GM12878 (cell line): Measurements from ENCODE around the gene ZBTB38. TPM values are rescaled to one million over a fixed set of nuclear protein-coding genes. Genes with fewer than 3 reads are reported as not detected.

Experiments
- ATAC-seq: fragments of 200-7000 bp; cut with Tn5 transposase; 3 replicates; pipeline ENCODE4 v1.9.1; 2020; ENCODE audit warnings: mild to moderate bottlenecking, moderate library complexity
- BruUV-seq: library from RNA; stranded (reverse); fragments of 400-500 nt; replicated peaks from 2 replicates; lab custom pipeline; 2021; lab: Mats Ljungman, UMichigan
- CTCF ChIA-PET: fragments of 300-600 bp; sonication (Branson Sonifier 250); formaldehyde crosslinking; extraction: SDS; loops from one replicate; lab custom pipeline; 2021; ENCODE audit warnings: inconsistent platforms; lab: Yijun Ruan, JAX
- POLR2A ChIA-PET: fragments of 350-600 bp; formaldehyde crosslinking; extraction: SDS; loops from one replicate; lab custom pipeline; 2021; ENCODE audit warnings: inconsistent platforms; lab: Charles Lee
- RAD21 ChIA-PET: fragments of 300-600 bp; sonication (Branson Sonifier 250); formaldehyde crosslinking; loops from one replicate; lab custom pipeline; 2023; ENCODE audit warnings: antibody characterized with exemption; ENCODE audit not compliant: unreplicated experiment; lab: Charles Lee
- SMC1A ChIA-PET: fragments of 300-600 bp; sonication (Branson Sonifier 250); formaldehyde crosslinking; loops from one replicate; lab custom pipeline; 2023; ENCODE audit not compliant: unreplicated experiment, uncharacterized antibody; lab: Charles Lee
- DNase-seq: peaks from one replicate; pipeline ENCODE4 v3.0.0-alpha.2; 2011; ENCODE audit warnings: low read depth, low spot score
- FAIRE-seq: peaks from 3 replicates; lab custom pipeline; 2011; peaks lifted over from hg19 to GRCh38; lab: Jason Lieb, UNC
- H2AFZ ChIP-seq: 2 replicates; pipeline ENCODE4 v1.6.0; 2011; ENCODE audit warnings: low read depth, low read length, control low read depth; ENCODE audit not compliant: control insufficient read depth
- H3K27ac ChIP-seq: 2 replicates; pipeline ENCODE4 v1.5.1; 2011; ENCODE audit warnings: control low read depth; ENCODE audit not compliant: control insufficient read depth, insufficient read depth
- H3K27me3 ChIP-seq, 2 experiments: replicated peaks in 1 of 2; 2 replicates each; pipeline versions ENCODE4 v1.6.0 to v1.6.1; 2011; ENCODE audit warnings: low read length in 1 of 2; ENCODE audit not compliant: control insufficient read depth in 2 of 2, insufficient read depth in 2 of 2
- H3K36me3 ChIP-seq, 2 experiments: 2 replicates each; pipeline ENCODE4 v1.5.1; 2011; ENCODE audit warnings: low read length in 1 of 2; ENCODE audit not compliant: control insufficient read depth in 2 of 2, insufficient read depth in 2 of 2
- H3K4me1 ChIP-seq: 2 replicates; pipeline ENCODE4 v1.6.1; 2011; ENCODE audit warnings: mild to moderate bottlenecking, low read length, moderate library complexity, mixed read lengths; ENCODE audit not compliant: control insufficient read depth, insufficient read depth
- H3K4me2 ChIP-seq: 2 replicates; pipeline ENCODE4 v1.6.0; 2011; ENCODE audit warnings: control low read depth; ENCODE audit not compliant: control insufficient read depth, insufficient read depth
- H3K4me3 ChIP-seq: fragments of 200-600 bp; sonication (generic); 2 replicates; pipeline ENCODE4 v1.5.1; 2016
- H3K79me2 ChIP-seq: 2 replicates; pipeline ENCODE4 v1.6.0; 2011; ENCODE audit warnings: low read length; ENCODE audit not compliant: control insufficient read depth, insufficient read depth
- H3K9ac ChIP-seq: 2 replicates; pipeline ENCODE4 v1.8.0; 2011; ENCODE audit warnings: low read length, control low read depth, mixed read lengths; ENCODE audit not compliant: control insufficient read depth, insufficient read depth
- H3K9me3 ChIP-seq: replicated peaks from 3 replicates; pipeline ENCODE4 v1.5.1; 2011; ENCODE audit warnings: mild to moderate bottlenecking, low read length; ENCODE audit not compliant: control insufficient read depth, insufficient read depth
- H4K20me1 ChIP-seq: 2 replicates; pipeline ENCODE4 v1.6.0; 2011; ENCODE audit not compliant: control insufficient read depth, insufficient read depth
- BACH1 ChIP-seq: fragments of 450-650 bp; IDR thresholded peaks from 2 replicates; pipeline ENCODE4 v1.6.1; 2017; ENCODE audit warnings: mild to moderate bottlenecking, borderline replicate concordance
- CBX5 ChIP-seq: sonication (generic); IDR thresholded peaks from 2 replicates; pipeline ENCODE4 v1.6.1; 2016; ENCODE audit warnings: low read depth, moderate library complexity, mild to moderate bottlenecking, inconsistent platforms
- CHD2 ChIP-seq: IDR thresholded peaks from 2 replicates; pipeline ENCODE4 v1.6.1; 2011; ENCODE audit warnings: low read depth, low read length, improper control_type of control experiment, borderline replicate concordance
- GABPA ChIP-seq: IDR thresholded peaks from 2 replicates; pipeline ENCODE4 v1.6.1; 2014; ENCODE audit warnings: antibody characterized with exemption, low read depth, mild to moderate bottlenecking, inconsistent platforms
- HDGF ChIP-seq: fragments of 450-650 bp; IDR thresholded peaks from 2 replicates; pipeline ENCODE4 v1.6.1; 2016; ENCODE audit warnings: antibody characterized with exemption
- IKZF1 ChIP-seq: fragments of 450-650 bp; conservative IDR thresholded peaks from 2 replicates; pipeline ENCODE4 v1.6.1; 2017; ENCODE audit warnings: antibody characterized with exemption, mild to moderate bottlenecking
- IKZF2 ChIP-seq, 2 experiments: fragments of 450-650 bp; IDR thresholded peaks; 2 replicates each; pipeline ENCODE4 v1.6.1; 2017; ENCODE audit warnings: mild to moderate bottlenecking in 2 of 2, moderate library complexity in 2 of 2
- MEF2B ChIP-seq: fragments of 450-650 bp; IDR thresholded peaks from 2 replicates; pipeline ENCODE4 v1.6.1; 2018; ENCODE audit warnings: mild to moderate bottlenecking, moderate library complexity; ENCODE audit not compliant: partially characterized antibody, poor library complexity, severe bottlenecking
- MTA2 ChIP-seq: fragments of 450-650 bp; IDR thresholded peaks from 2 replicates; pipeline ENCODE4 v1.6.1; 2016; ENCODE audit warnings: low read depth, mild to moderate bottlenecking, moderate library complexity
- NBN ChIP-seq: fragments of 450-650 bp; IDR thresholded peaks from 2 replicates; pipeline ENCODE4 v1.6.1; 2016
- NRF1 ChIP-seq: conservative IDR thresholded peaks from 2 replicates; pipeline ENCODE4 v1.6.1; 2011; ENCODE audit warnings: mild to moderate bottlenecking, low read depth, low read length, improper control_type of control experiment
- RB1 ChIP-seq: fragments of 450-650 bp; formaldehyde crosslinking; IDR thresholded peaks from 2 replicates; pipeline ENCODE4 v1.6.1; 2017; ENCODE audit warnings: mild to moderate bottlenecking, borderline replicate concordance
- RBBP5 ChIP-seq: fragments of 200-600 bp; sonication (generic); conservative IDR thresholded peaks from 2 replicates; pipeline ENCODE4 v1.6.1; 2016
- RFX5 ChIP-seq: IDR thresholded peaks from 2 replicates; pipeline ENCODE4 v1.6.1; 2011; ENCODE audit warnings: low read depth, low read length, improper control_type of control experiment
- SMAD1 ChIP-seq: fragments of 450-650 bp; IDR thresholded peaks from 2 replicates; pipeline ENCODE4 v1.6.1; 2018; ENCODE audit warnings: mild to moderate bottlenecking, low read depth; ENCODE audit not compliant: partially characterized antibody
- SMAD5 ChIP-seq: IDR thresholded peaks from 2 replicates; pipeline ENCODE4 v1.6.1; 2016; ENCODE audit warnings: antibody characterized with exemption, low read depth
- STAT1 ChIP-seq: fragments of 450-650 bp; conservative IDR thresholded peaks from 2 replicates; pipeline ENCODE4 v1.6.1; 2014; ENCODE audit warnings: antibody characterized with exemption, mild to moderate bottlenecking
- ZNF24 ChIP-seq: fragments of 450-650 bp; IDR thresholded peaks from 2 replicates; pipeline ENCODE4 v1.6.1; 2017; ENCODE audit warnings: antibody characterized with exemption, mild to moderate bottlenecking
- ZNF274 ChIP-seq: IDR thresholded peaks from one replicate; pipeline ENCODE4 v1.8.0; 2011; ENCODE audit not compliant: insufficient read length, insufficient read depth
- ZNF622 ChIP-seq: fragments of 450-650 bp; IDR thresholded peaks from 2 replicates; pipeline ENCODE4 v1.6.1; 2017; ENCODE audit warnings: mild to moderate bottlenecking, inconsistent platforms
- ZZZ3 ChIP-seq: IDR thresholded peaks from 2 replicates; pipeline ENCODE4 v1.6.1; 2011; ENCODE audit warnings: low read depth; ENCODE audit not compliant: control insufficient read depth, insufficient read length
- WGBS: methylation state at CpG from one replicate; pipeline ENCODE4 v1.1.6; 2016; ENCODE audit warnings: low lambda C conversion rate; ENCODE audit not compliant: insufficient replicate concordance, insufficient coverage; ENCODE audit errors: missing lambda C conversion rate; 5-methylcytosine and 5-hydroxymethylcytosine counted together
- in situ Hi-C: fragments of 300-500 bp; cut with MboI; formaldehyde crosslinking; loops from 9 replicates; pipeline ENCODE4 v1.14.3; 2018; ENCODE audit warnings: mixed read lengths
- intact Hi-C: fragments of 100-400 bp; cut with micrococcal nuclease; formaldehyde crosslinking; loops from one replicate; pipeline ENCODE4 v1.14.2; 2022; ENCODE audit not compliant: unreplicated experiment
- polyA plus RNA-seq, 11 experiments: library from polyadenylated mRNA; depleted of rRNA in 4 of 11; unstranded in 6 of 11; stranded (reverse) in 5 of 11; fragments of >200 nt; fragmentation: Nextera tagmentation in 4 of 11; fragmentation: Illumina TruSeq in 1 of 11; extraction: Ambion mirVana in 4 of 11; extraction: Trizol in 1 of 11; gene quantifications; 1 replicate in 1 of 11; 2 replicates in 10 of 11; pipeline versions ENCODE4 v1.2.1 to v1.2.3, GENCODE V29; 2011 to 2016; ENCODE audit warnings: inconsistent platforms in 2 of 11, missing spikeins in 2 of 11, low read depth in 1 of 11
- total RNA-seq, 4 experiments: library from RNA; depleted of rRNA in 3 of 4; stranded (reverse); fragments of >200 nt in 3 of 4; fragmentation: Illumina TruSeq in 1 of 4; extraction: Trizol in 1 of 4; gene quantifications; 2 replicates each; pipeline versions ENCODE4 v1.2.1 to v1.2.3, GENCODE V29; 2013 to 2021
- TF ChIP-seq, protein P1 (sequence below): IDR thresholded peaks from 2 replicates; pipeline ENCODE4 v1.6.1; 2011; ENCODE audit warnings: low read depth, low read length, improper control_type of control experiment, borderline replicate concordance
- TF ChIP-seq, protein P2 (sequence below): IDR thresholded peaks from 2 replicates; pipeline ENCODE4 v1.6.1; 2011; ENCODE audit warnings: mild to moderate bottlenecking, low read depth, low read length, moderate library complexity; ENCODE audit not compliant: insufficient replicate concordance
- TF ChIP-seq, protein P3 (sequence below): IDR thresholded peaks from 2 replicates; pipeline ENCODE4 v1.6.1; 2012; ENCODE audit warnings: low read depth, low read length, improper control_type of control experiment
- TF ChIP-seq, protein P4 (sequence below): fragments of 450-650 bp; IDR thresholded peaks from 2 replicates; pipeline ENCODE4 v1.6.1; 2017; ENCODE audit warnings: low read depth, mild to moderate bottlenecking, moderate library complexity

Gene ZBTB38
- total and polyA plus RNA-seq, 10 of the 15 experiments (the other 5 are each of a cell fraction or from before 2014, with no cell fraction given), result 34.2 to 115 (median 88.6) TPM

DNA sequence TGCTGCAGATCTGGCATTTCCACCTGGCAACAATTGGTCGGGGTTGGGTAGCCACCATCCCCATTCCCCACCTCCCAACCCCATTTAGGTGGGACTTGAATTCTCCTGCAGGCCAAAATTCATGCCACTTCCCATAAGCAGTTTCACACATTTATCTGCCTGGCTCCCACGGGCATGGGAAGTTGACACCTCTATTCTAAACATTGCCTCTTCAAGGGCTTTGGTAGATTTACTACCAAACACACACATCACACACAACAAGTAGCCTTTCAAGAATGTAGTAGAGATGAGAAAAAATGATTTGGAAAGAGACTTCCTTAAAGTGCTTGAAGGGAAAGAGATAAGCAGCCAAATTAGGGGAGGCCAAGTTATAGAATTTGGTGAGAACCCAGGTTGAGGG lies 30.9 kb downstream of the ZBTB38 start:
- H2AFZ ChIP-seq, result peak overlapping the region; percentile 59
- POLR2A ChIA-PET, result no interaction called here
- TF ChIP-seq CHD2 (no peak), RFX5 (no peak), GABPA (no peak), CBX5 (no peak), MTA2 (no peak), ZNF274 (no peak), HDGF (0 out of 2 replicates have a peak, but pooled peaks have one; percentile 36), RBBP5 (no peak), SMAD5 (no peak), ZZZ3 (no peak), STAT1 (no peak), SMAD1 (no peak), MEF2B (peak; percentile 27), RB1 (no peak), NBN (0 out of 2 replicates have a peak, but pooled peaks have one; percentile 38), BACH1 (no peak), IKZF1 (peak; percentile 58; the same call in 1 of the 2 replicates), IKZF2 (IDR thresholded peaks at IDR 0.05) (peak; percentile 46 to 53; a peak in 2 of 4 replicates), ZNF24 (no peak), ZNF622 (no peak), NRF1 (no peak)
- TF ChIP-seq, protein P1, sequence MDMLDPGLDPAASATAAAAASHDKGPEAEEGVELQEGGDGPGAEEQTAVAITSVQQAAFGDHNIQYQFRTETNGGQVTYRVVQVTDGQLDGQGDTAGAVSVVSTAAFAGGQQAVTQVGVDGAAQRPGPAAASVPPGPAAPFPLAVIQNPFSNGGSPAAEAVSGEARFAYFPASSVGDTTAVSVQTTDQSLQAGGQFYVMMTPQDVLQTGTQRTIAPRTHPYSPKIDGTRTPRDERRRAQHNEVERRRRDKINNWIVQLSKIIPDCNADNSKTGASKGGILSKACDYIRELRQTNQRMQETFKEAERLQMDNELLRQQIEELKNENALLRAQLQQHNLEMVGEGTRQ, result no peak
- TF ChIP-seq, protein P2, sequence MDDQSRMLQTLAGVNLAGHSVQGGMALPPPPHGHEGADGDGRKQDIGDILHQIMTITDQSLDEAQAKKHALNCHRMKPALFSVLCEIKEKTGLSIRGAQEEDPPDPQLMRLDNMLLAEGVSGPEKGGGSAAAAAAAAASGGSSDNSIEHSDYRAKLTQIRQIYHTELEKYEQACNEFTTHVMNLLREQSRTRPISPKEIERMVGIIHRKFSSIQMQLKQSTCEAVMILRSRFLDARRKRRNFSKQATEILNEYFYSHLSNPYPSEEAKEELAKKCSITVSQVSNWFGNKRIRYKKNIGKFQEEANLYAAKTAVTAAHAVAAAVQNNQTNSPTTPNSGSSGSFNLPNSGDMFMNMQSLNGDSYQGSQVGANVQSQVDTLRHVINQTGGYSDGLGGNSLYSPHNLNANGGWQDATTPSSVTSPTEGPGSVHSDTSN, result no peak
- TF ChIP-seq, protein P3, sequence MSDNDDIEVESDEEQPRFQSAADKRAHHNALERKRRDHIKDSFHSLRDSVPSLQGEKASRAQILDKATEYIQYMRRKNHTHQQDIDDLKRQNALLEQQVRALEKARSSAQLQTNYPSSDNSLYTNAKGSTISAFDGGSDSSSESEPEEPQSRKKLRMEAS, result no peak
- TF ChIP-seq, protein P4, sequence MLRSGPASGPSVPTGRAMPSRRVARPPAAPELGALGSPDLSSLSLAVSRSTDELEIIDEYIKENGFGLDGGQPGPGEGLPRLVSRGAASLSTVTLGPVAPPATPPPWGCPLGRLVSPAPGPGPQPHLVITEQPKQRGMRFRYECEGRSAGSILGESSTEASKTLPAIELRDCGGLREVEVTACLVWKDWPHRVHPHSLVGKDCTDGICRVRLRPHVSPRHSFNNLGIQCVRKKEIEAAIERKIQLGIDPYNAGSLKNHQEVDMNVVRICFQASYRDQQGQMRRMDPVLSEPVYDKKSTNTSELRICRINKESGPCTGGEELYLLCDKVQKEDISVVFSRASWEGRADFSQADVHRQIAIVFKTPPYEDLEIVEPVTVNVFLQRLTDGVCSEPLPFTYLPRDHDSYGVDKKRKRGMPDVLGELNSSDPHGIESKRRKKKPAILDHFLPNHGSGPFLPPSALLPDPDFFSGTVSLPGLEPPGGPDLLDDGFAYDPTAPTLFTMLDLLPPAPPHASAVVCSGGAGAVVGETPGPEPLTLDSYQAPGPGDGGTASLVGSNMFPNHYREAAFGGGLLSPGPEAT, result peak; percentile 37; the same call in 1 of the 2 replicates

More for the DNA sequence above, 30.9 kb downstream of the ZBTB38 start:
- Histone ChIP-seq H3K9ac (peak overlapping the region; percentile 8), H3K27ac (peak overlapping the region; percentile 92), H3K27me3 (no peaks in the 10 kb centered on the region), H3K4me2 (peak overlapping the region; percentile 28), H3K79me2 (peaks cover 72% of the 10 kb centered on the region), H3K4me1 (peaks cover 21% of the 10 kb centered on the region), H4K20me1 (no peaks in the 10 kb centered on the region), H3K4me3 (peak overlapping the region; percentile 4; the same call in 1 of the 2 replicates), H3K36me3 (peaks cover 0 to 23% of the 10 kb centered on the region in 2 experiments; a peak in 2 of 4 replicates), H3K9me3 (peaks cover 22% of the 10 kb centered on the region)
- DNase-seq (no peak), FAIRE-seq (no peak), ATAC-seq (no peak)
- no TSS peak for BruUV-seq
- CTCF ChIA-PET, result no interaction called here
- intact Hi-C loops, result no loop called here
- RAD21 ChIA-PET, result no interaction called here
- 26% methylated on average over 2 of the region's 2 CpGs for WGBS
- SMC1A ChIA-PET, result interaction anchor here (2.9 kb wide), 1 partner anchor 13 kb away, joined by 57 read pairs; no protein-coding TSS in a partner anchor
- in situ Hi-C loops, result no loop called here
